ENCODE data around the gene UTP11.

DNA sequence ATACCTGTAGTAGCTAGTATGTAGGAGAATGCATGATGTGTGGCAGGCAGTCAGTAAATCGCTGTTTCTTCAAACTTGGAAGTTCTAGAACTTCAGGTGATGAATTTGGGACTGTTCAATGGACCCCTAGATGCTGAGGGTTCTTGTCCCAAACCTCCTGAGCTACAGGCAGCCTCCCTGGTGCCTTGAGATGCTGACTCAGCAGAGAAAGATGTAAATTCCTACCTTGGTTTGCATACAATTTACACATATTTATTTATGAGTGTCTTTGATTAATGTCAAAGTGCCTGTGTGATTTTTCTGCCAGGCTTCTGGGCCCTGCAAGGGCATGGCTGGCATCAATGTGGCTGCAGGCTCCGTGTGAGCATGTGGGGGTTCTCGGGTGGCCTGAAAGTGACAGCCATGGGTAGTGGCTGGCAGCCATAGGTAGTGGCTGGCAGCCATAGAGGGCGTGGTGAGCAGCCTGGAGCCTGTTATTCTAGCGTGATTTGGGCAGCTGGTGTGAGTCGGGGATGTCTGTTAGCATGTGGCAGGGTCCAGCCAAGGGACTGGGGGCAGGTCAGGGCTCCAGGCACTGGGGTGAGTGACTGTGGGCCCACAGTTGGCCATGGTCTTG lies 47.2 kb downstream of the UTP11 start:
- TF ChIP-seq, protein P1, sequence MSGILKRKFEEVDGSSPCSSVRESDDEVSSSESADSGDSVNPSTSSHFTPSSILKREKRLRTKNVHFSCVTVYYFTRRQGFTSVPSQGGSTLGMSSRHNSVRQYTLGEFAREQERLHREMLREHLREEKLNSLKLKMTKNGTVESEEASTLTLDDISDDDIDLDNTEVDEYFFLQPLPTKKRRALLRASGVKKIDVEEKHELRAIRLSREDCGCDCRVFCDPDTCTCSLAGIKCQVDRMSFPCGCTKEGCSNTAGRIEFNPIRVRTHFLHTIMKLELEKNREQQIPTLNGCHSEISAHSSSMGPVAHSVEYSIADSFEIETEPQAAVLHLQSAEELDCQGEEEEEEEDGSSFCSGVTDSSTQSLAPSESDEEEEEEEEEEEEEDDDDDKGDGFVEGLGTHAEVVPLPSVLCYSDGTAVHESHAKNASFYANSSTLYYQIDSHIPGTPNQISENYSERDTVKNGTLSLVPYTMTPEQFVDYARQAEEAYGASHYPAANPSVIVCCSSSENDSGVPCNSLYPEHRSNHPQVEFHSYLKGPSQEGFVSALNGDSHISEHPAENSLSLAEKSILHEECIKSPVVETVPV (CRISPR knock-in tag; IDR thresholded peaks at IDR 0.05), result no peak
- TF ChIP-seq, protein P2, sequence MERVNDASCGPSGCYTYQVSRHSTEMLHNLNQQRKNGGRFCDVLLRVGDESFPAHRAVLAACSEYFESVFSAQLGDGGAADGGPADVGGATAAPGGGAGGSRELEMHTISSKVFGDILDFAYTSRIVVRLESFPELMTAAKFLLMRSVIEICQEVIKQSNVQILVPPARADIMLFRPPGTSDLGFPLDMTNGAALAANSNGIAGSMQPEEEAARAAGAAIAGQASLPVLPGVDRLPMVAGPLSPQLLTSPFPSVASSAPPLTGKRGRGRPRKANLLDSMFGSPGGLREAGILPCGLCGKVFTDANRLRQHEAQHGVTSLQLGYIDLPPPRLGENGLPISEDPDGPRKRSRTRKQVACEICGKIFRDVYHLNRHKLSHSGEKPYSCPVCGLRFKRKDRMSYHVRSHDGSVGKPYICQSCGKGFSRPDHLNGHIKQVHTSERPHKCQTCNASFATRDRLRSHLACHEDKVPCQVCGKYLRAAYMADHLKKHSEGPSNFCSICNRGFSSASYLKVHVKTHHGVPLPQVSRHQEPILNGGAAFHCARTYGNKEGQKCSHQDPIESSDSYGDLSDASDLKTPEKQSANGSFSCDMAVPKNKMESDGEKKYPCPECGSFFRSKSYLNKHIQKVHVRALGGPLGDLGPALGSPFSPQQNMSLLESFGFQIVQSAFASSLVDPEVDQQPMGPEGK (CRISPR knock-in tag; IDR thresholded peaks at IDR 0.05; ENCODE audit: borderline replicate concordance), result no peak
- TF ChIP-seq RARB (CRISPR knock-in tag; IDR thresholded peaks at IDR 0.05) (no peak), BACH2 (CRISPR knock-in tag; IDR thresholded peaks at IDR 0.05; ENCODE audit: borderline replicate concordance) (no peak)
